Measurements from ENCODE around the gene B3GNT3. TPM values are rescaled to one million over a fixed set of nuclear protein-coding genes. Genes with fewer than 3 reads are reported as not detected.

B3GNT3 gene
- total and polyA plus RNA-seq, 9 of the 15 experiments (the other 6 are each of a cell fraction or from before 2014, with no cell fraction given): 0.06 to 0.11 (median 0.07) TPM; not detected in 6

- no peak for TF ChIP-seq TFAM (CRISPR knock-in tag; conservative IDR thresholded peaks at IDR 0.05)
- TF ChIP-seq TRIM28 (IDR thresholded peaks at IDR 0.05): no peak
- TF ChIP-seq SAFB (IDR thresholded peaks at IDR 0.05; ENCODE audit: borderline replicate concordance, low read depth, low read length): peak; percentile 41; the same call in 1 of the 2 replicates
- TF ChIP-seq ZNF354B (CRISPR knock-in tag; IDR thresholded peaks at IDR 0.05): no peak
- no peak for TF ChIP-seq JUNB (CRISPR knock-in tag; conservative IDR thresholded peaks at IDR 0.05)
- peak; percentile 77 to 90 for TF ChIP-seq MNT (conservative IDR thresholded peaks at IDR 0.05)
- peak; percentile 91 for TF ChIP-seq SAP30 (IDR thresholded peaks at IDR 0.05; ENCODE audit: borderline replicate concordance, insufficient read depth, low read depth, low read length, poor library complexity, severe bottlenecking)
- no peak for TF ChIP-seq PRDM10 (IDR thresholded peaks at IDR 0.05; ENCODE audit: partially characterized antibody)
- no peak for TF ChIP-seq ZKSCAN1 (IDR thresholded peaks at IDR 0.05; ENCODE audit: low read depth, low read length)
- no peak for TF ChIP-seq SREBF2 (CRISPR knock-in tag; IDR thresholded peaks at IDR 0.05)
- peak; percentile 86 to 88 for TF ChIP-seq SIX5 (IDR thresholded peaks at IDR 0.05; ENCODE audit: borderline replicate concordance in 1 of 2, insufficient read depth in 1 of 2, low read depth in 1 of 2, low read length in 2 of 2)
- no peak for TF ChIP-seq STAT5A (IDR thresholded peaks at IDR 0.05; ENCODE audit: borderline replicate concordance, low read length)
- peak; percentile 92 for TF ChIP-seq PCBP1 (IDR thresholded peaks at IDR 0.05; ENCODE audit: low read depth, low read length, poor library complexity, severe bottlenecking)
- TF ChIP-seq ZNF253 (CRISPR knock-in tag; conservative IDR thresholded peaks at IDR 0.05): no peak
- TF ChIP-seq CEBPZ (IDR thresholded peaks at IDR 0.05; ENCODE audit: borderline replicate concordance, low read depth, low read length): peak; percentile 92
- no peak; the same call in 1 of the 2 replicates for TF ChIP-seq ZNF263 (CRISPR knock-in tag; IDR thresholded peaks at IDR 0.05; ENCODE audit: borderline replicate concordance)
- peak; percentile 63; the same call in 1 of the 2 replicates for TF ChIP-seq ARID2 (IDR thresholded peaks at IDR 0.05)
- TF ChIP-seq MXI1 (IDR thresholded peaks at IDR 0.05; ENCODE audit: low read depth, low read length): no peak; the same call in 1 of the 2 replicates
- TF ChIP-seq CC2D1A (IDR thresholded peaks at IDR 0.05): no peak
These were observed 64.8 kb downstream of the B3GNT3 start, which contains the start of gene RPL18A (continued) for GRCh38 chr19:17859533-17860330.

Measured in K562 (cell line).